SJSA1 (cell line): ENCODE results near the gene TPRX1. TPM values are rescaled to one million over a fixed set of nuclear protein-coding genes. Genes with fewer than 3 reads are reported as not detected.
"Not testable (repeated sequence)": the region's sequence is repeated elsewhere in the genome, so short reads cannot be mapped to it uniquely, and the experiment has no call there.

Source experiments
- DNase-seq, 2 experiments: peaks; one replicate each; pipeline ENCODE4 v3.0.0-alpha.2; 2015 to 2020; ENCODE audit warnings: low spot score in 2 of 2, low read depth in 1 of 2
- H3K27ac ChIP-seq: fragments of 250-450 bp; sonication (Bioruptor Pico); 2 replicates; pipeline ENCODE4 v1.5.1; 2020; ENCODE audit warnings: mild to moderate bottlenecking, moderate library complexity
- H3K27me3 ChIP-seq: fragments of 250-450 bp; sonication (Bioruptor Pico); replicated peaks from 2 replicates; pipeline ENCODE4 v1.5.1; 2020; ENCODE audit warnings: mild to moderate bottlenecking, moderate library complexity
- H3K36me3 ChIP-seq: fragments of 250-450 bp; sonication (Bioruptor Pico); 2 replicates; pipeline ENCODE4 v1.5.1; 2020; ENCODE audit warnings: mild to moderate bottlenecking
- H3K4me1 ChIP-seq: fragments of 250-450 bp; sonication (Bioruptor Pico); replicated peaks from 2 replicates; pipeline ENCODE4 v1.6.1; 2021; ENCODE audit warnings: mild to moderate bottlenecking
- H3K4me3 ChIP-seq: fragments of 250-450 bp; sonication (Bioruptor Pico); 2 replicates; pipeline ENCODE4 v1.5.1; 2020; ENCODE audit warnings: mild to moderate bottlenecking
- H3K9me3 ChIP-seq: fragments of 250-450 bp; sonication (Bioruptor Pico); replicated peaks from 2 replicates; pipeline ENCODE4 v1.5.1; 2020; ENCODE audit warnings: mild to moderate bottlenecking
- total RNA-seq: library from RNA; depleted of rRNA; stranded (reverse); fragments of >200 nt; shearing (Covaris generic); gene quantifications from 2 replicates; pipeline ENCODE4 v1.2.3, GENCODE V29; 2014

Gene TPRX1
- total RNA-seq, 1 experiment from 2014 or later: not detected

GRCh38 chr19:47818221-47818620, 13.9 kb upstream of the TPRX1 start:
- DNase-seq, H3K4me3 ChIP-seq, H3K27ac ChIP-seq, H3K36me3 ChIP-seq, H3K4me1 ChIP-seq, H3K9me3 ChIP-seq: not testable (repeated sequence)
- H3K27me3 ChIP-seq: peaks cover 24% of the 10 kb centered on the region

DNA sequence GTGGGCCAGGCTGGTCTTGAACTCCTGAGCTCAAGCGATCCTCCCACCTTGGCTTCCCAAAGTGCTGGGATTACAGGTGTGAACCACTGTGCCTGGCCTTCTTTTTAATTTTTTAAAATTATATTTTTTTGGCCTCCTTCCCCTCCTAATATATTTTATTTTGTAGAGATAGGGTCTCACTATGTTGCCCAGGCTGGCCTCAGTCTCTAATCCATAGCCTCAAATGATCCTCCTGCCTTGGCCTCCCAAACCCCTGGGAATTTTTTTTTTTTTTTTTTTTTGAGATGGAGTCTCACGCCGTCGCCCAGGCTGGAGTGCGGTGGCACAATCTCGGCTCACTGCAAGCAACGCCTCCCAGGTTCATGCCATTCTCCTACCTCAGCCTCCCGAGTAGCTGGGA, 11.9 kb upstream of the TPRX1 start:
- DNase-seq: not testable (repeated sequence)

DNA sequence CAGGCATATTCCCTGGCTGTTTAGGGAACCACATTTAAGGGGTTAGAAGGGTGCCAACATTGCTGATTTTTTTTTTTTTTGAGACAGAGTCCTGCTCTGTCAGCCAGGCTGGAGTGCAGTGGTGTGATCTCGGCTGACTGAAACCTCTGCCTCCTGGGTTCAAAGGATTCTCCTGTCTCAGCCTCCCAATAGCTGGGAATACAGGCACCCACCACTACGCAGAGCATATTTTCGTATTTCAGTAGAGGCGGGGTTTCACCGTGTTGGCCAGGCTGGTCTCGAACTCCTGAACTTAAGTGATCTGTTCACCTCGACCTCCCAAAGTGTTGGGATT, 9.6 kb upstream of the TPRX1 start:
- Histone ChIP-seq H3K4me1 (no peaks in the 10 kb centered on the region), H3K9me3 (no peaks in the 10 kb centered on the region), H3K36me3 (no peaks in the 10 kb centered on the region), H3K27ac (no peak overlapping the region), H3K4me3 (no peak overlapping the region), H3K27me3 (peaks cover 1% of the 10 kb centered on the region; the same call in 1 of the 2 replicates)
- no peak for DNase-seq

More for the DNA sequence above, 11.9 kb upstream of the TPRX1 start:
- H3K4me3 ChIP-seq, H3K36me3 ChIP-seq, H3K4me1 ChIP-seq, H3K27ac ChIP-seq, H3K9me3 ChIP-seq: not testable (repeated sequence)
- H3K27me3 ChIP-seq: peaks cover 16% of the 10 kb centered on the region

DNA sequence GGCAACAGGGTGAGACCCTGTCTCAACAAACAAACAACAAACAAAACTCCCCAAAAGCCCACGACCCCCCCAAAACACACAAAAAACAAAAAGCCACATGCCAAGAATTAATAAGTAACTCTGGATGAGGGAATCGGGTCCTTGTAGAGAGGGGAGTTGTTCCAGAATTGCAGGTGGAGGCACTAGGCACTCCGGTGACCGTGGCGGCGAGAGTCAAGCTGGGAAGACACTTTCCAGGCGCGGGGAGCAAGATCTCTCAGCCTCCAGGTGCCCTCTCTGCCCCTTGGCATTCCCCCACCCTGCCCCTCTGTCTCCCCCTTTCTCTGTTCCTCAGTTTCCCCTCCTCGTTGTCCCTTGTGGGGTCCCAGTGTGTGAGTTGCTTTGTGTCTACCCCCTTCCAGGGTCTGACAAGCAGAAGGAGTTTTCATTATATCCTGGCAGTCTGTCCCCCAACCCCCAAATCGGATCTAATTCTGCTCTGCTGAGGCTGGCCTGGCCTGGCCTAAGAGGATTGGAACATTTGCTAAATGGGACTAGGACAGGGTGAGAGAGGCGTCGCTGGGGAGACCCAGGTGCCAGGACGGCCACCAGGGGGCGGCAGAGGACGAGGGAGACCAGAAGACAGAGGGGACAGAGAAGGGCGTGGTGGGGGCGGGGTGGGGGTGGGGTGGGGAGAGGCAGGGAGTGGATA, 9.1 kb upstream of the TPRX1 start:
- Histone ChIP-seq H3K27me3 (no peaks in the 10 kb centered on the region), H3K36me3 (no peaks in the 10 kb centered on the region), H3K4me1 (no peaks in the 10 kb centered on the region), H3K9me3 (no peaks in the 10 kb centered on the region), H3K27ac (no peak overlapping the region), H3K4me3 (no peak overlapping the region)
- DNase-seq: peak; percentile 24 to 85

- Histone ChIP-seq H3K27me3 (0 out of 2 replicates have a peak, but pooled peaks cover 3% of the 10 kb centered on the region), H3K27ac (no peak overlapping the region), H3K9me3 (no peaks in the 10 kb centered on the region), H3K36me3 (no peaks in the 10 kb centered on the region), H3K4me3 (no peak overlapping the region), H3K4me1 (no peaks in the 10 kb centered on the region)
- DNase-seq: no peak
Measured at GRCh38 chr19:47806435-47806834, 2.1 kb upstream of the TPRX1 start.

DNA sequence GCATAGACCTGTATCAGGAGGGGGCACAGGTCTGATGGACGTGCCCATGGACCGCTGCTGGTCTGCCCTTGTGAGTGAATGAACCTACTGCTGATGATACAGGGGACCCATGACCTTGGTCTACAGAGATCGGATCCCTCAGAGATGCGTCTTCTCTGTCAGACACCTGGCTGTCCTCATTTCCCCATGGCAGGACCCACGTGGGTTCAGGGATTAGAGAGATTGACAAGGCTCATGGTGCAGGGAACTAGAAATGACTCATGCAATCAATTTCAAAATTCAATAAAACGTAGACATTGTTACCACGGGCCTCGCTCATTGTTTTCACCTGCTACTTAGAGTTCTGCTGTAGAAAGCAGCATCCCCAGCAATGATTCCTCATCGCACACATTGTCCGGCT, 962 bp upstream of the TPRX1 start:
- 0 out of 2 replicates have a peak, but pooled peaks cover 3% of the 10 kb centered on the region for H3K27me3 ChIP-seq
- no peak for DNase-seq
- H3K4me3 ChIP-seq: no peak overlapping the region
- H3K27ac ChIP-seq: no peak overlapping the region
- H3K9me3 ChIP-seq: no peaks in the 10 kb centered on the region; the same call in 1 of the 2 replicates
- H3K4me1 ChIP-seq: no peaks in the 10 kb centered on the region
- H3K36me3 ChIP-seq: no peaks in the 10 kb centered on the region

DNA sequence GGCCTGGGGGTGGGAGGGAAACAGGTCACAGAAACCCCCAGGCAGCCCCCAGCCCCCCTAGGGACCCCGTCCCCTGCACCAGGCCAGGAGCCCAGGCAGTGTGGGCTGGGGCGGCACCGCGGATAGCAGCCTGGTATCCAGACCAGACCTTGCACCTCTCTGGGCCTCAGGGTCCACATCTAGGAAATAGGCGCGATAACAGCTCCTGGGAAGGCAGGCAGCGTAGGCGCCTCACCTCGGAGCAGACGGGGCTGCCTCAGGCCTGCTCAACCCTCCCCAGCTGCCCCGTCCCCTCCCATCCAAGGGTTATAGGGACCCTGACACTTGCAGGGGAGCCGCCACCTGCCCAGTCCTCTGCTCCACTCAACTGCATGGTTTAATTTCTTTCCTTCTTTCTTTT, 680 bp downstream of the TPRX1 start:
- not testable (repeated sequence) for H3K4me3 ChIP-seq, DNase-seq, H3K9me3 ChIP-seq, H3K27ac ChIP-seq, H3K4me1 ChIP-seq, H3K36me3 ChIP-seq, H3K27me3 ChIP-seq

DNA sequence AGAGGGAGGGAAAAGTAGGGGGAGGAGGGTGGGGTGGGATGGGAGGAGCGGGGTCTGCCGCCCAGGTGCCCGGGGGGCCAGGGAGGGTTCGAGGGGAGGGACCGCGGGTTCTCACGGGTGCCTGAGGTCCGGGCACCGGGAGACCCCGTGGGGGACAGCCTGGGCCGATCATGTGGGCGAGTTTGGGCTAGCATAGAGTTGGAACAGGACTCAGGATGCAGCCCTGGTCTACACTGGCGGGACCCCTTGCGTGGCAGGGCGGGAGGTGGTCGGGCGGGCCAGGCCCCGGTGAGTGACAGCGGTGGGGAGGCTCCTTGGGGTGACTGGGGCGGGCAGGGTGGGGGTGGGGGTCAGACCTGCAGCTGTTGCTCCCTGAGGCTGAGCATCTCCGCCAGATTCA, 1.2 kb downstream of the TPRX1 start:
- not testable (repeated sequence) for H3K4me3 ChIP-seq, H3K27ac ChIP-seq, H3K36me3 ChIP-seq, H3K27me3 ChIP-seq, H3K4me1 ChIP-seq, DNase-seq, H3K9me3 ChIP-seq

- no peaks in the 10 kb centered on the region; the same call in 1 of the 2 replicates for H3K9me3 ChIP-seq
- no peak overlapping the region for H3K4me3 ChIP-seq
- H3K27ac ChIP-seq: no peak overlapping the region
- H3K27me3 ChIP-seq: 0 out of 2 replicates have a peak, but pooled peaks cover 5% of the 10 kb centered on the region
- H3K4me1 ChIP-seq: no peaks in the 10 kb centered on the region
- DNase-seq: no peak
- no peaks in the 10 kb centered on the region for H3K36me3 ChIP-seq
Measured at GRCh38 chr19:47802521-47803043, 1.8 kb downstream of the TPRX1 start.

- DNase-seq: no peak
- H3K4me1 ChIP-seq: no peaks in the 10 kb centered on the region
- H3K27me3 ChIP-seq: 0 out of 2 replicates have a peak, but pooled peaks cover 2% of the 10 kb centered on the region
Measured at GRCh38 chr19:47801270-47801669, 3.1 kb downstream of the TPRX1 start.

DNA sequence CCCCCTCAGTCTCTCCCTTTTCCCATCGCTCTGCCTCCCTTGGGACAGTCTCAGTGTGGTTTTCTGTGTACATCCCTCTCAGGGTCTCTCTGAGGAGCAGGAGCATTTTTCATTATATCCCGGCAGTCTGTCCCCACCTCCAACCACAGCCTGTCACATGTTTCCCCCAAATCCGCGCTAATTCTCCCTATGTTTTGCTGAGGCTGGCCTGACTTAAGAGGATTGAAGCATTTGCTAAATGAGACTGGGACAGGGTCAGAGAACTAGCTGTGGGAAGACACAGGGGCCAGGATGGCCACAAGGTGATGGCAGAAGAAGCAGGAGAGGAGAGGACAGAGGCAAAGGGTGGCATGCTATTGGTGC, 5.5 kb downstream of the TPRX1 start:
- DNase-seq: no peak
- H3K9me3 ChIP-seq: no peaks in the 10 kb centered on the region; the same call in 1 of the 2 replicates
- H3K27ac ChIP-seq: no peak overlapping the region
- H3K27me3 ChIP-seq: 0 out of 2 replicates have a peak, but pooled peaks cover 2% of the 10 kb centered on the region
- no peaks in the 10 kb centered on the region for H3K36me3 ChIP-seq
- no peak overlapping the region for H3K4me3 ChIP-seq
- no peaks in the 10 kb centered on the region for H3K4me1 ChIP-seq

More at GRCh38 chr19:47801270-47801669, 3.1 kb downstream of the TPRX1 start:
- Histone ChIP-seq H3K27ac (no peak overlapping the region), H3K36me3 (no peaks in the 10 kb centered on the region), H3K4me3 (no peak overlapping the region), H3K9me3 (no peaks in the 10 kb centered on the region; the same call in 1 of the 2 replicates)

- H3K4me1 ChIP-seq: no peaks in the 10 kb centered on the region
- DNase-seq: no peak
- H3K27me3 ChIP-seq: 0 out of 2 replicates have a peak, but pooled peaks cover 2% of the 10 kb centered on the region
- H3K27ac ChIP-seq: no peak overlapping the region
- H3K9me3 ChIP-seq: no peaks in the 10 kb centered on the region; the same call in 1 of the 2 replicates
- no peaks in the 10 kb centered on the region for H3K36me3 ChIP-seq
- H3K4me3 ChIP-seq: no peak overlapping the region
Measured at GRCh38 chr19:47797996-47798903, 6.1 kb downstream of the TPRX1 start.

GRCh38 chr19:47796785-47797184, 7.6 kb downstream of the TPRX1 start:
- 0 out of 2 replicates have a peak, but pooled peaks cover 2% of the 10 kb centered on the region for H3K27me3 ChIP-seq
- no peak for DNase-seq
- no peaks in the 10 kb centered on the region; the same call in 1 of the 2 replicates for H3K9me3 ChIP-seq
- H3K36me3 ChIP-seq: no peaks in the 10 kb centered on the region
- H3K27ac ChIP-seq: no peak overlapping the region
- no peak overlapping the region for H3K4me3 ChIP-seq
- H3K4me1 ChIP-seq: no peaks in the 10 kb centered on the region

- Histone ChIP-seq H3K36me3 (no peaks in the 10 kb centered on the region), H3K4me3 (no peak overlapping the region), H3K27ac (no peak overlapping the region), H3K4me1 (no peaks in the 10 kb centered on the region), H3K27me3 (0 out of 2 replicates have a peak, but pooled peaks cover 2% of the 10 kb centered on the region), H3K9me3 (no peaks in the 10 kb centered on the region)
- DNase-seq: no peak
Measured at GRCh38 chr19:47794526-47794925, 9.8 kb downstream of the TPRX1 start.
